GM23338 (cell line): ENCODE data around the gene ISY1. TPM values are rescaled to one million over a fixed set of nuclear protein-coding genes. Genes with fewer than 3 reads are reported as not detected.

Experiments
- ATAC-seq: fragments of 200-7000 bp; cut with Tn5 transposase; 3 replicates; pipeline ENCODE4 v1.9.1; 2020
- DNase-seq: peaks from one replicate; pipeline ENCODE4 v3.0.0-alpha.2; 2015; ENCODE audit warnings: low spot score
- H2AFZ ChIP-seq: fragments of 200-600 bp; sonication (generic); 2 replicates; pipeline ENCODE4 v1.8.0; 2016; ENCODE audit warnings: antibody characterized with exemption, mild to moderate bottlenecking, moderate library complexity
- H3F3A ChIP-seq: fragments of 200-600 bp; sonication (generic); replicated peaks from 2 replicates; pipeline ENCODE4 v1.8.0; 2017; ENCODE audit warnings: antibody characterized with exemption, mixed run types, low read depth
- H3K27ac ChIP-seq: fragments of 200-600 bp; sonication (generic); 2 replicates; pipeline ENCODE4 v1.6.1; 2016; ENCODE audit warnings: low read depth
- H3K27me3 ChIP-seq: fragments of 200-600 bp; sonication (generic); 2 replicates; pipeline ENCODE4 v1.8.0; 2016; ENCODE audit warnings: mild to moderate bottlenecking, mixed run types, moderate library complexity; ENCODE audit not compliant: insufficient read depth
- H3K36me3 ChIP-seq: fragments of 200-600 bp; sonication (generic); 2 replicates; pipeline ENCODE4 v1.8.0; 2016; ENCODE audit warnings: mild to moderate bottlenecking; ENCODE audit not compliant: insufficient read depth
- H3K4me1 ChIP-seq: fragments of 200-600 bp; sonication (generic); 2 replicates; pipeline ENCODE4 v1.8.0; 2016; ENCODE audit warnings: mild to moderate bottlenecking, moderate library complexity; ENCODE audit not compliant: insufficient read depth
- H3K4me2 ChIP-seq: fragments of 200-600 bp; sonication (generic); 2 replicates; pipeline ENCODE4 v1.7.1; 2017; ENCODE audit warnings: mixed run types
- H3K4me3 ChIP-seq: fragments of 200-600 bp; sonication (generic); 2 replicates; pipeline ENCODE4 v1.6.1; 2016; ENCODE audit warnings: mixed run types
- H3K79me2 ChIP-seq: fragments of 200-600 bp; sonication (generic); replicated peaks from 2 replicates; pipeline ENCODE4 v1.8.0; 2017; ENCODE audit warnings: mild to moderate bottlenecking; ENCODE audit not compliant: insufficient read depth
- H3K9me2 ChIP-seq: fragments of 200-600 bp; sonication (generic); 2 replicates; pipeline ENCODE4 v1.8.0; 2017; ENCODE audit not compliant: insufficient read depth
- H4K20me1 ChIP-seq: fragments of 200-600 bp; sonication (generic); replicated peaks from 2 replicates; pipeline ENCODE4 v1.8.0; 2017; ENCODE audit warnings: mild to moderate bottlenecking; ENCODE audit not compliant: insufficient read depth
- H3K27ac Mint-ChIP-seq: 2 replicates; pipeline ENCODE4 v1.8.0; 2020; ENCODE audit warnings: inconsistent platforms, mild to moderate bottlenecking, moderate library complexity, mixed read lengths
- H3K27me3 Mint-ChIP-seq: 3 replicates; pipeline ENCODE4 v1.8.0; 2022; ENCODE audit warnings: low read depth, mild to moderate bottlenecking, moderate library complexity, mixed read lengths, inconsistent platforms; ENCODE audit not compliant: insufficient read depth, poor library complexity
- H3K36me3 Mint-ChIP-seq: 3 replicates; pipeline ENCODE4 v1.8.0; 2021; ENCODE audit warnings: low read depth, mild to moderate bottlenecking, inconsistent platforms, moderate library complexity, mixed read lengths
- H3K4me1 Mint-ChIP-seq: 3 replicates; pipeline ENCODE4 v1.8.0; 2020; ENCODE audit warnings: mild to moderate bottlenecking, inconsistent platforms, mixed read lengths
- H3K4me3 Mint-ChIP-seq: 3 replicates; pipeline ENCODE4 v1.8.0; 2021; ENCODE audit warnings: moderate library complexity, mild to moderate bottlenecking, inconsistent platforms, mixed read lengths
- H3K9me3 Mint-ChIP-seq: 3 replicates; pipeline ENCODE4 v1.8.0; 2020; ENCODE audit warnings: moderate library complexity, mild to moderate bottlenecking, inconsistent platforms, mixed read lengths
- CREB1 ChIP-seq: fragments of 250-450 bp; sonication (Bioruptor Pico); IDR thresholded peaks from 2 replicates; pipeline ENCODE4 v1.5.0; 2020; ENCODE audit warnings: low read depth, mild to moderate bottlenecking, moderate library complexity
- CTCF ChIP-seq, 2 experiments: fragments of 200-600 bp in 1 of 2; sonication (generic) in 1 of 2; conservative IDR thresholded peaks; 2 replicates each; pipeline versions ENCODE4 v1.5.1 to v1.6.1; 2016 to 2017; ENCODE audit warnings: antibody characterized with exemption in 2 of 2, low read depth in 2 of 2, mild to moderate bottlenecking in 2 of 2, moderate library complexity in 1 of 2
- EZH2 ChIP-seq: fragments of 200-600 bp; sonication (generic); IDR thresholded peaks from one replicate; pipeline ENCODE4 v1.8.0; 2017; ENCODE audit warnings: antibody characterized with exemption, mild to moderate bottlenecking, low read depth; ENCODE audit not compliant: unreplicated experiment
- EZH2phosphoT487 ChIP-seq: fragments of 200-600 bp; sonication (generic); IDR thresholded peaks from one replicate; pipeline ENCODE4 v1.8.1; 2018; ENCODE audit warnings: antibody characterized with exemption; ENCODE audit not compliant: unreplicated experiment
- JUNB ChIP-seq: IDR thresholded peaks from one replicate; pipeline ENCODE4 v1.6.1; 2016; ENCODE audit warnings: antibody characterized with exemption; ENCODE audit not compliant: unreplicated experiment
- NANOG ChIP-seq: IDR thresholded peaks from 2 replicates; pipeline ENCODE4 v1.6.1; 2016; ENCODE audit warnings: antibody characterized with exemption, borderline replicate concordance
- POLR2AphosphoS5 ChIP-seq: IDR thresholded peaks from 2 replicates; pipeline ENCODE4 v1.6.1; 2016; ENCODE audit warnings: antibody characterized with exemption, low read depth
- STAT1 ChIP-seq: IDR thresholded peaks from one replicate; pipeline ENCODE4 v1.6.1; 2016; ENCODE audit warnings: antibody characterized with exemption; ENCODE audit not compliant: unreplicated experiment
- ZNF114 ChIP-seq: fragments of 250-450 bp; sonication (Bioruptor Pico); IDR thresholded peaks from 2 replicates; pipeline ENCODE4 v1.5.0; 2020; ENCODE audit warnings: mild to moderate bottlenecking, moderate library complexity
- ZNF331 ChIP-seq: fragments of 250-450 bp; sonication (Bioruptor Pico); IDR thresholded peaks from 2 replicates; pipeline ENCODE4 v1.5.0; 2020; ENCODE audit warnings: low read depth, mild to moderate bottlenecking, moderate library complexity
- ZNF462 ChIP-seq: fragments of 250-450 bp; sonication (Bioruptor Pico); IDR thresholded peaks from 2 replicates; pipeline ENCODE4 v1.5.0; 2020; ENCODE audit warnings: mild to moderate bottlenecking, moderate library complexity
- polyA plus RNA-seq: library from polyadenylated mRNA; unstranded; fragments of >200 nt; fragmentation: Nextera tagmentation; extraction: Ambion mirVana; gene quantifications from 2 replicates; pipeline ENCODE4 v1.2.1, GENCODE V29; 2016
- total RNA-seq: library from RNA; depleted of rRNA; stranded (reverse); fragments of >200 nt; shearing (Covaris generic); gene quantifications from 2 replicates; pipeline ENCODE4 v1.2.3, GENCODE V29; 2014
- TF ChIP-seq, protein P1 (sequence below): IDR thresholded peaks from 2 replicates; pipeline ENCODE4 v1.6.1; 2016; ENCODE audit warnings: antibody characterized with exemption
- TF ChIP-seq, protein P2 (sequence below): IDR thresholded peaks from one replicate; pipeline ENCODE4 v1.6.1; 2018; ENCODE audit warnings: antibody characterized with exemption; ENCODE audit not compliant: unreplicated experiment

ISY1 gene
- total and polyA plus RNA-seq, 2 experiments from 2014 or later, result 11.3 to 23.6 TPM

- no peak for DNase-seq
These were observed 38.5 kb upstream of the ISY1 start for GRCh38 chr3:129199366-129199765.

More at GRCh38 chr3:129199366-129199765, 38.5 kb upstream of the ISY1 start:
- Mint-ChIP-seq H3K9me3 (no peaks in the 10 kb centered on the region), H3K27ac (no peak overlapping the region), H3K4me1 (peaks cover 2% of the 10 kb centered on the region; the same call in 1 of the 3 replicates), H3K27me3 (peaks cover 3% of the 10 kb centered on the region), H3K4me3 (no peak overlapping the region), H3K36me3 (no peaks in the 10 kb centered on the region)
- no peak overlapping the region for H3K4me2 ChIP-seq
- no peaks in the 10 kb centered on the region for H3K9me2 ChIP-seq
- no peak for TF ChIP-seq ZNF462 (CRISPR knock-in tag)
- no peak for TF ChIP-seq EZH2
- no peak for TF ChIP-seq JUNB
- no peak for TF ChIP-seq ZNF114 (CRISPR knock-in tag)
- TF ChIP-seq, protein P1, sequence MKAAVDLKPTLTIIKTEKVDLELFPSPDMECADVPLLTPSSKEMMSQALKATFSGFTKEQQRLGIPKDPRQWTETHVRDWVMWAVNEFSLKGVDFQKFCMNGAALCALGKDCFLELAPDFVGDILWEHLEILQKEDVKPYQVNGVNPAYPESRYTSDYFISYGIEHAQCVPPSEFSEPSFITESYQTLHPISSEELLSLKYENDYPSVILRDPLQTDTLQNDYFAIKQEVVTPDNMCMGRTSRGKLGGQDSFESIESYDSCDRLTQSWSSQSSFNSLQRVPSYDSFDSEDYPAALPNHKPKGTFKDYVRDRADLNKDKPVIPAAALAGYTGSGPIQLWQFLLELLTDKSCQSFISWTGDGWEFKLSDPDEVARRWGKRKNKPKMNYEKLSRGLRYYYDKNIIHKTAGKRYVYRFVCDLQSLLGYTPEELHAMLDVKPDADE, result no peak
- TF ChIP-seq ZNF331 (CRISPR knock-in tag), result no peak
- TF ChIP-seq NANOG, result no peak
- TF ChIP-seq, protein P2, sequence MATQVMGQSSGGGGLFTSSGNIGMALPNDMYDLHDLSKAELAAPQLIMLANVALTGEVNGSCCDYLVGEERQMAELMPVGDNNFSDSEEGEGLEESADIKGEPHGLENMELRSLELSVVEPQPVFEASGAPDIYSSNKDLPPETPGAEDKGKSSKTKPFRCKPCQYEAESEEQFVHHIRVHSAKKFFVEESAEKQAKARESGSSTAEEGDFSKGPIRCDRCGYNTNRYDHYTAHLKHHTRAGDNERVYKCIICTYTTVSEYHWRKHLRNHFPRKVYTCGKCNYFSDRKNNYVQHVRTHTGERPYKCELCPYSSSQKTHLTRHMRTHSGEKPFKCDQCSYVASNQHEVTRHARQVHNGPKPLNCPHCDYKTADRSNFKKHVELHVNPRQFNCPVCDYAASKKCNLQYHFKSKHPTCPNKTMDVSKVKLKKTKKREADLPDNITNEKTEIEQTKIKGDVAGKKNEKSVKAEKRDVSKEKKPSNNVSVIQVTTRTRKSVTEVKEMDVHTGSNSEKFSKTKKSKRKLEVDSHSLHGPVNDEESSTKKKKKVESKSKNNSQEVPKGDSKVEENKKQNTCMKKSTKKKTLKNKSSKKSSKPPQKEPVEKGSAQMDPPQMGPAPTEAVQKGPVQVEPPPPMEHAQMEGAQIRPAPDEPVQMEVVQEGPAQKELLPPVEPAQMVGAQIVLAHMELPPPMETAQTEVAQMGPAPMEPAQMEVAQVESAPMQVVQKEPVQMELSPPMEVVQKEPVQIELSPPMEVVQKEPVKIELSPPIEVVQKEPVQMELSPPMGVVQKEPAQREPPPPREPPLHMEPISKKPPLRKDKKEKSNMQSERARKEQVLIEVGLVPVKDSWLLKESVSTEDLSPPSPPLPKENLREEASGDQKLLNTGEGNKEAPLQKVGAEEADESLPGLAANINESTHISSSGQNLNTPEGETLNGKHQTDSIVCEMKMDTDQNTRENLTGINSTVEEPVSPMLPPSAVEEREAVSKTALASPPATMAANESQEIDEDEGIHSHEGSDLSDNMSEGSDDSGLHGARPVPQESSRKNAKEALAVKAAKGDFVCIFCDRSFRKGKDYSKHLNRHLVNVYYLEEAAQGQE, result no peak
- TF ChIP-seq CTCF (conservative IDR thresholded peaks at IDR 0.05; ENCODE audit: low read depth in 2 of 2), result no peak
- TF ChIP-seq POLR2AphosphoS5, result no peak
- no peak for TF ChIP-seq EZH2phosphoT487
- TF ChIP-seq STAT1, result no peak
- TF ChIP-seq CREB1, result no peak
- no peaks in the 10 kb centered on the region for H3K79me2 ChIP-seq
- ATAC-seq, result no peak
- no peaks in the 10 kb centered on the region for H3K4me1 ChIP-seq
- H4K20me1 ChIP-seq, result no peaks in the 10 kb centered on the region
- H3K4me3 ChIP-seq, result no peak overlapping the region
- H3K27me3 ChIP-seq, result no peaks in the 10 kb centered on the region
- no peak overlapping the region for H3K27ac ChIP-seq
- no peak overlapping the region for H2AFZ ChIP-seq
- H3F3A ChIP-seq, result no peaks in the 10 kb centered on the region
- no peaks in the 10 kb centered on the region for H3K36me3 ChIP-seq
